GM12892 (cell line): ENCODE measurements around the gene LIPH.
"Not testable (repeated sequence)": the region's sequence is repeated elsewhere in the genome, so short reads cannot be mapped to it uniquely, and the experiment has no call there.

Source experiments
- POLR2A ChIP-seq: IDR thresholded peaks from 2 replicates; pipeline ENCODE4 v1.6.1; 2011; ENCODE audit warnings: low read depth, low read length, control low read depth
- POLR2AphosphoS5 ChIP-seq: IDR thresholded peaks from 2 replicates; pipeline ENCODE4 v1.6.1; 2011; ENCODE audit warnings: low read depth, low read length, control low read depth

DNA sequence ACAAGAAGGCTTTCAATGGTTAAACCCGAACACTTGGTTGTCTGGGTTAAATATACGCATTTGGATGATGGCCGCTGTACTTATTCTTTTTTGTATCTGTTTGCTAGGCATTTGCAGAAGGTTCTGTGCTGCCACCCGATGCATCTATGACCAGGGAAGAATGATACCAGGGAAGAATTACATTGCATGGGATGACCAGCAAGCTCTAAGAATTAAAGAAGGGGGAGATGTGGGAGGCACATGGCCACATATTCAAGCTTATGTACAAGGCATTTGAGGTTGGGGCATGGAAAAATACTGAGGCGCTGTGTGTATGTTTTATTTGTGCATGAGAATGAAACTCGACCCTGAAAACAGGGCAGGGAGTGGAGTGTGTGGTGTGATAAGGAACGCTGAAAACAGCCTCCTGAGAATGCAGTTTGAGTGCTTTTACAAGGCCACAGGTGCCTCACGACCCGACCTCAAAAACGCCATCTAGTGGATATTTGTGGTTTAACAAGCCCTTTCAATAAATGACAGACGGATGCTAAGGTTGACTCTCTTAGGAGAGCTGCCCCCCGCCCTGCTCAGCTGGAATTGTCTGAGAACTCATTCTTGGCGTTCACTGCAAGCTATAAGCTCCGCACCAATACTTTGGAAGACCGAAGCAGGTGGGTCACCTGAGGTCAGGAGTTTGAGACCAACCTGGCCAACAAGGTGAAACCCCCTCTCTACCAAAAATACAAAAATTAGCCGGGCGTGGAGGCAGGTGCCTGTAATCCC, 22.9 kb upstream of the LIPH start:
- TF ChIP-seq POLR2A, POLR2AphosphoS5: not testable (repeated sequence)
